ENCODE results near the gene CD40LG.

The CD40LG gene

GRCh38 chrX:136697156-136697555 is 49.2 kb downstream of the CD40LG start:
- no peak overlapping the region for H3K4me3 ChIP-seq (ENCODE audit: low read depth, low read length)
- no peak for DNase-seq (ENCODE audit: low read depth)
- TF ChIP-seq MAX (IDR thresholded peaks at IDR 0.05; ENCODE audit: low read depth, low read length) (no peak), POLR2A (IDR thresholded peaks at IDR 0.05; ENCODE audit: extremely low read depth, insufficient read length) (no peak), CTCF (IDR thresholded peaks at IDR 0.05; ENCODE audit: low read depth, low read length) (no peak), MYC (IDR thresholded peaks at IDR 0.05; ENCODE audit: low read depth, low read length) (no peak)

- DNase-seq (ENCODE audit: low read depth), result peak; percentile 9
- TF ChIP-seq MYC (IDR thresholded peaks at IDR 0.05; ENCODE audit: low read depth, low read length), result no peak
- H3K4me3 ChIP-seq (ENCODE audit: low read depth, low read length), result no peak overlapping the region
These were observed 60.4 kb downstream of the CD40LG start for GRCh38 chrX:136708348-136708747.
